Type B pancreatic cell (in vitro differentiated cells): ENCODE measurements around the gene CACNG7. TPM values are rescaled to one million over a fixed set of nuclear protein-coding genes. Genes with fewer than 3 reads are reported as not detected.

Experiments
- DNase-seq: peaks from one replicate; pipeline ENCODE4 v3.0.0; 2021; ENCODE audit warnings: mixed read lengths; ENCODE audit not compliant: unreplicated experiment; ENCODE audit errors: extremely low spot score
- H3K27ac Mint-ChIP-seq: 2 replicates; pipeline ENCODE4 v1.8.0; 2021; ENCODE audit warnings: mild to moderate bottlenecking, mixed read lengths
- H3K27me3 Mint-ChIP-seq: 2 replicates; pipeline ENCODE4 v1.8.0; 2021; ENCODE audit warnings: mixed read lengths
- H3K36me3 Mint-ChIP-seq: 2 replicates; pipeline ENCODE4 v1.8.0; 2021; ENCODE audit warnings: mixed read lengths
- H3K4me1 Mint-ChIP-seq: one replicate; pipeline ENCODE4 v1.8.0; 2021; ENCODE audit warnings: mixed read lengths; ENCODE audit not compliant: unreplicated experiment
- H3K4me3 Mint-ChIP-seq: 2 replicates; pipeline ENCODE4 v1.8.0; 2021; ENCODE audit warnings: mild to moderate bottlenecking, mixed read lengths
- H3K9me3 Mint-ChIP-seq: 2 replicates; pipeline ENCODE4 v1.8.0; 2021; ENCODE audit warnings: mixed read lengths
- CTCF ChIP-seq: fragments of 200-600 bp; sonication (generic); conservative IDR thresholded peaks from 2 replicates; pipeline ENCODE4 v1.5.0; 2021; ENCODE audit warnings: antibody characterized with exemption, mild to moderate bottlenecking
- total RNA-seq: library from RNA; stranded (reverse); gene quantifications from 2 replicates; pipeline ENCODE4 v1.2.1, GENCODE V29; 2021; ENCODE audit warnings: low replicate concordance

CACNG7 gene
- total RNA-seq, 1 donor from 2014 or later, result 6.0 TPM

DNA sequence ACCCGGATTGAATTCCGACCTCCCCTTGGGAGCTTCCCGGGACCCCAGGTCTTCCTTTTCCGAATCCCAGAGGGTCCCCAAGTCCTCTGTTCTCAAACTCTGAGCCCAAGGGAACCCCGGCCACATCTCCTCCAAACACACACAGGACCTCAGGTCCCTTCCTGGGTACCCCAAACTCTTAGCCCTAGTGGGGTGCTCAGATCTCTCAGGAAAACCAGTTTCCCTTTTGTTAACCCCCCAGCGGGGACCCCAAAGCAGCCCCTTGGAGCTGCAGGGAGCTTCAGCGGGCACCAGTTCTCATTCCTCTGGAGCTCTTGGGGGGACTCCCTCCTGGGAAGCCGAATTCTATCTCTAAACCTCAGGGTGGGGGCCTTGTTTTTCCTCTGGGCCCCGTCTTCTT, 83.1 kb downstream of the CACNG7 start:
- Mint-ChIP-seq H3K4me3 (peak overlapping the region; percentile 64), H3K27me3 (peaks cover 56% of the 10 kb centered on the region), H3K36me3 (no peaks in the 10 kb centered on the region), H3K9me3 (no peaks in the 10 kb centered on the region), H3K4me1 (no peaks in the 10 kb centered on the region), H3K27ac (no peak overlapping the region)
- TF ChIP-seq CTCF, result no peak
- no peak for DNase-seq

DNA sequence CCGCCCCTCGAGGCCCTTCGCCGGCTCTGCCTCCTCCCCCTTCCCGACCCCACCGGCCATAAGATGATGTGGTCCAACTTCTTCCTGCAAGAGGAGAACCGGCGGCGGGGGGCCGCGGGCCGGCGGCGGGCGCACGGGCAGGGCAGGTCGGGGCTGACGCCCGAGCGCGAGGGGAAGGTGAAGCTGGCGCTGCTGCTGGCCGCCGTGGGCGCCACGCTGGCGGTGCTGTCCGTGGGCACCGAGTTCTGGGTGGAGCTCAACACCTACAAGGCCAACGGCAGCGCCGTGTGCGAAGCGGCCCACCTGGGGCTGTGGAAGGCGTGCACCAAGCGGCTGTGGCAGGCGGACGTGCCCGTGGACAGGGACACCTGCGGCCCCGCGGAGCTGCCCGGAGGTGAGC, 83.7 kb downstream of the CACNG7 start:
- H3K27ac Mint-ChIP-seq, result no peak overlapping the region
- H3K9me3 Mint-ChIP-seq, result no peaks in the 10 kb centered on the region

DNA sequence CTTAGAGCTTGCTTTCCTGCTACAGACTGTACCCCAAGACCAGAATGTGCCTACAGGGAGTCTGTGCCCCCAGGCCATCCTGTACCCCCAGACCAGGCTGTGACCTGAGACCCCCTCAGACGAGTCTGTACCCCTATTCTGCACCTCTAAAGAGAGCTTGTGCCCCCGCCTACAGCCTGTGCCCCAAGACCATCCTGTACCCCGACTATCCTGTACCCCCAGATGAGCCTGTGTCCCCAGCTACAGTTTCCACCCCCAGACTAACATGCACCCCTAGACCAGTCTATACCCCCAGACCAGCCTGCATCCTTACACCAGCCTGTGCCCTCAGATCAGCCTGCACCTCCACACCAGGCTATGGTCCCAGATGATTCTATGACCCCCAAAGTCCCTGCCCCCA, 84.4 kb downstream of the CACNG7 start:
- H3K27me3 Mint-ChIP-seq, result peaks cover 64% of the 10 kb centered on the region
- no peaks in the 10 kb centered on the region for H3K4me1 Mint-ChIP-seq
- H3K27ac Mint-ChIP-seq, result no peak overlapping the region
- no peak overlapping the region for H3K4me3 Mint-ChIP-seq
- DNase-seq, result no peak
- no peaks in the 10 kb centered on the region for H3K36me3 Mint-ChIP-seq
- no peaks in the 10 kb centered on the region for H3K9me3 Mint-ChIP-seq
- TF ChIP-seq CTCF, result no peak

More for the DNA sequence above, 83.7 kb downstream of the CACNG7 start:
- Mint-ChIP-seq H3K36me3 (no peaks in the 10 kb centered on the region), H3K4me1 (no peaks in the 10 kb centered on the region), H3K4me3 (no peak overlapping the region), H3K27me3 (peaks cover 61% of the 10 kb centered on the region)
- no peak for DNase-seq
- no peak for TF ChIP-seq CTCF

Other genes starting within 250 kb of the CACNG7 start
- not detected in 2 replicates for gene NLRP12, start 85.0 kb upstream of the CACNG7 start, total RNA-seq
- 69.5 and 73.5 TPM in 2 replicates for gene MYADM, start 41.4 kb upstream of the CACNG7 start, total RNA-seq
- 2.4 and 3.1 TPM in 2 replicates for gene PRKCG, start 27.1 kb upstream of the CACNG7 start, total RNA-seq
- 0.05 and 0.97 TPM in 2 replicates for gene CACNG8, start 53.7 kb downstream of the CACNG7 start, total RNA-seq
- 0.27 and 0.98 TPM in 2 replicates for gene CACNG6, start 82.4 kb downstream of the CACNG7 start, total RNA-seq
- gene VSTM1, start 154.6 kb downstream of the CACNG7 start, total RNA-seq, result not detected in 2 replicates
- not detected in 2 replicates for gene TARM1, start 172.1 kb downstream of the CACNG7 start, total RNA-seq
- not detected in 2 replicates for gene OSCAR, start 191.5 kb downstream of the CACNG7 start, total RNA-seq
- gene NDUFA3, start 193.6 kb downstream of the CACNG7 start, total RNA-seq, result 140 and 155 TPM in 2 replicates
- gene TFPT, start 206.4 kb downstream of the CACNG7 start, total RNA-seq, result 14.1 and 17.0 TPM in 2 replicates
- 80.5 and 89.8 TPM in 2 replicates for gene PRPF31, start 206.5 kb downstream of the CACNG7 start, total RNA-seq
- gene CNOT3, start 228.5 kb downstream of the CACNG7 start, total RNA-seq, result 55.4 and 72.9 TPM in 2 replicates